Right atrium auricular region (tissue), 2 donors: ENCODE data around the gene RAB3A. TPM values are rescaled to one million over a fixed set of nuclear protein-coding genes. Genes with fewer than 3 reads are reported as not detected.

ENCODE experiments used
- DNase-seq: peaks from one replicate; pipeline ENCODE4 v3.0.0-alpha.2; 2019; ENCODE audit warnings: low spot score
- H3K27ac ChIP-seq, 2 donors: fragments of 200-600 bp; sonication (generic); 1 replicate in 1 of 2; 2 replicates in 1 of 2; pipeline ENCODE4 v1.5.1; 2016 to 2019
- H3K27me3 ChIP-seq, 2 donors: fragments of 200-600 bp; sonication (generic); one replicate each; pipeline versions ENCODE4 v1.5.1 to v1.6.0; 2017 to 2019
- H3K36me3 ChIP-seq: fragments of 200-600 bp; sonication (generic); one replicate; pipeline ENCODE4 v1.5.1; 2016
- H3K4me1 ChIP-seq, 2 donors: fragments of 200-600 bp; sonication (generic); one replicate each; pipeline versions ENCODE4 v1.5.1 to v1.6.0; 2017 to 2019
- H3K4me3 ChIP-seq, 2 donors: fragments of 200-600 bp; sonication (generic); 1 replicate in 1 of 2; 2 replicates in 1 of 2; pipeline ENCODE4 v1.5.1; 2017 to 2019; ENCODE audit warnings: mild to moderate bottlenecking in 1 of 2, moderate library complexity in 1 of 2
- H3K9me3 ChIP-seq, 2 donors: fragments of 200-600 bp; sonication (generic); one replicate each; pipeline ENCODE4 v1.5.1; 2019
- total RNA-seq, 2 donors: library from RNA; depleted of rRNA; stranded (reverse); fragments of >200 nt; gene quantifications; one replicate each; pipeline ENCODE4 v1.1.0, GENCODE V29; 2016
- TF ChIP-seq, protein P1 (sequence below), 2 donors: fragments of 200-600 bp; sonication (generic); IDR thresholded peaks; one replicate each; pipeline ENCODE4 v1.5.1; 2019; ENCODE audit warnings: antibody characterized with exemption in 2 of 2

Gene RAB3A
- total RNA-seq, 2 donors from 2014 or later, result 8.6 to 27.0 TPM

DNA sequence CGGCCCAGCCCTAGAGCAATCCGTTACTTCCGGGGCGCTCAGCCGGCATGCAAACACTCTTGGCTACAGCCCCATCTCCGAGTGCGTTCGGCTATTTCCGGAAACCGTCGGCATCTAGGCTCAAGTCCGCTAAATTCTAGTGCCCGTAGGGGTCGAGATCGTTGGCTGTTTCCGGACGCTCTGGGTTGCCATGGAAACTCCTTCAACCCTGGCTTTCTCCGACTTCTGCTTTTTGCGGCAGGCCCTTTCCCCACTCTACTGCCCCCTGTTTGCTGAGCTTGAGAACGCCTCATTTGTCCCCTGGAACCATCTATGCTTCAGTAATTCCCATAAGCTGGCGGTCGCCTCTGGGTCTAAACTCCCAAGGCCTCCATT lies 51.4 kb downstream of the RAB3A start:
- TF ChIP-seq, protein P1, sequence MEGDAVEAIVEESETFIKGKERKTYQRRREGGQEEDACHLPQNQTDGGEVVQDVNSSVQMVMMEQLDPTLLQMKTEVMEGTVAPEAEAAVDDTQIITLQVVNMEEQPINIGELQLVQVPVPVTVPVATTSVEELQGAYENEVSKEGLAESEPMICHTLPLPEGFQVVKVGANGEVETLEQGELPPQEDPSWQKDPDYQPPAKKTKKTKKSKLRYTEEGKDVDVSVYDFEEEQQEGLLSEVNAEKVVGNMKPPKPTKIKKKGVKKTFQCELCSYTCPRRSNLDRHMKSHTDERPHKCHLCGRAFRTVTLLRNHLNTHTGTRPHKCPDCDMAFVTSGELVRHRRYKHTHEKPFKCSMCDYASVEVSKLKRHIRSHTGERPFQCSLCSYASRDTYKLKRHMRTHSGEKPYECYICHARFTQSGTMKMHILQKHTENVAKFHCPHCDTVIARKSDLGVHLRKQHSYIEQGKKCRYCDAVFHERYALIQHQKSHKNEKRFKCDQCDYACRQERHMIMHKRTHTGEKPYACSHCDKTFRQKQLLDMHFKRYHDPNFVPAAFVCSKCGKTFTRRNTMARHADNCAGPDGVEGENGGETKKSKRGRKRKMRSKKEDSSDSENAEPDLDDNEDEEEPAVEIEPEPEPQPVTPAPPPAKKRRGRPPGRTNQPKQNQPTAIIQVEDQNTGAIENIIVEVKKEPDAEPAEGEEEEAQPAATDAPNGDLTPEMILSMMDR (IDR thresholded peaks at IDR 0.05), result peak; percentile 24 to 74
- H3K4me3 ChIP-seq, result peak overlapping the region; percentile 56 to 91
- H3K9me3 ChIP-seq, result no peaks in the 10 kb centered on the region
- peak overlapping the region; percentile 97 to 99 for H3K27ac ChIP-seq
- peaks cover 2% of the 10 kb centered on the region for H3K36me3 ChIP-seq
- DNase-seq, result peak; percentile 98
- no peaks in the 10 kb centered on the region for H3K27me3 ChIP-seq
- H3K4me1 ChIP-seq, result peaks cover 0 to 27% of the 10 kb centered on the region in 2 donors

- TF ChIP-seq, protein P1 (IDR thresholded peaks at IDR 0.05), result no peak
- no peaks in the 10 kb centered on the region for H3K27me3 ChIP-seq
- H3K4me1 ChIP-seq, result peaks cover 0 to 15% of the 10 kb centered on the region in 2 donors
- peaks cover 4% of the 10 kb centered on the region for H3K36me3 ChIP-seq
- H3K27ac ChIP-seq, result no peak overlapping the region
- H3K9me3 ChIP-seq, result no peaks in the 10 kb centered on the region
- no peak for DNase-seq
- H3K4me3 ChIP-seq, result no peak overlapping the region
Measured at GRCh38 chr19:18150776-18151624, 52.8 kb downstream of the RAB3A start.

GRCh38 chr19:18149596-18149975 lies 54.3 kb downstream of the RAB3A start:
- no peak for DNase-seq
- Histone ChIP-seq H3K9me3 (no peaks in the 10 kb centered on the region), H3K27me3 (no peaks in the 10 kb centered on the region), H3K27ac (no peak overlapping the region), H3K36me3 (peaks cover 18% of the 10 kb centered on the region), H3K4me1 (peaks cover 0 to 13% of the 10 kb centered on the region in 2 donors), H3K4me3 (no peak overlapping the region)
- TF ChIP-seq, protein P1 (IDR thresholded peaks at IDR 0.05), result no peak

- no peaks in the 10 kb centered on the region for H3K9me3 ChIP-seq
- H3K27ac ChIP-seq, result no peak overlapping the region
- no peak overlapping the region for H3K4me3 ChIP-seq
- H3K27me3 ChIP-seq, result no peaks in the 10 kb centered on the region
- TF ChIP-seq, protein P1 (IDR thresholded peaks at IDR 0.05), result no peak
- H3K36me3 ChIP-seq, result peaks cover 26% of the 10 kb centered on the region
- no peaks in the 10 kb centered on the region for H3K4me1 ChIP-seq
- no peak for DNase-seq
Measured at GRCh38 chr19:18147396-18147795, 56.4 kb downstream of the RAB3A start.

Other genes with a start within 250 kb of the RAB3A start
- gene KCNN1, start 236.9 kb downstream of the RAB3A start, total RNA-seq, result under 1 TPM; 0.56 to 0.63 TPM
- gene ARRDC2, start 195.9 kb downstream of the RAB3A start, total RNA-seq, result 10 to 100 TPM; 26.7 to 42.4 TPM
- gene IL12RB1, start 117.1 kb downstream of the RAB3A start, total RNA-seq, result under 1 TPM; 0.22 to 0.75 TPM
- gene MAST3, start 106.3 kb downstream of the RAB3A start, total RNA-seq, result 1 to 10 TPM; 5.8 to 7.5 TPM
- gene PIK3R2, start 50.9 kb downstream of the RAB3A start, total RNA-seq, result 10 to 100 TPM; 18.7 to 19.0 TPM
- 10 to 100 TPM in 1 of 2 donors, 1 to 10 TPM in 1; 8.1 to 43.2 TPM for gene IFI30, start 30.2 kb downstream of the RAB3A start, total RNA-seq
- 10 to 100 TPM; 28.3 to 40.8 TPM for gene MPV17L2, start 10.8 kb downstream of the RAB3A start, total RNA-seq
- 1 to 10 TPM in 1 of 2 donors, not detected in 1; 1.4 TPM for gene PDE4C, start 22.4 kb upstream of the RAB3A start, total RNA-seq
- 1 to 10 TPM in 1 of 2 donors, under 1 TPM in 1; 0.52 to 1.5 TPM for gene IQCN, start 70.4 kb upstream of the RAB3A start, total RNA-seq
- 100 to 1,000 TPM; 240 to 420 TPM for gene JUND, start 77.6 kb upstream of the RAB3A start, total RNA-seq
- gene LSM4, start 119.0 kb upstream of the RAB3A start, total RNA-seq, result 10 to 100 TPM; 68.5 to 97.3 TPM
- gene PGPEP1, start 136.6 kb upstream of the RAB3A start, total RNA-seq, result 10 to 100 TPM; 16.4 to 20.6 TPM
- 1 to 10 TPM; 1.1 to 2.7 TPM for gene GDF15, start 182.1 kb upstream of the RAB3A start, total RNA-seq
- gene LRRC25, start 193.6 kb upstream of the RAB3A start, total RNA-seq, result 1 to 10 TPM; 2.6 to 6.8 TPM
- gene SSBP4, start 215.4 kb upstream of the RAB3A start, total RNA-seq, result 10 to 100 TPM; 31.7 to 59.5 TPM
- gene ISYNA1, start 234.1 kb upstream of the RAB3A start, total RNA-seq, result 10 to 100 TPM; 24.1 to 49.4 TPM